ENCODE data around the gene MIEF2. TPM values are rescaled to one million over a fixed set of nuclear protein-coding genes. Genes with fewer than 3 reads are reported as not detected.

Gene MIEF2
- total and polyA plus RNA-seq, 12 donors: 18.9 to 43.4 (median 31.4) TPM

DNA sequence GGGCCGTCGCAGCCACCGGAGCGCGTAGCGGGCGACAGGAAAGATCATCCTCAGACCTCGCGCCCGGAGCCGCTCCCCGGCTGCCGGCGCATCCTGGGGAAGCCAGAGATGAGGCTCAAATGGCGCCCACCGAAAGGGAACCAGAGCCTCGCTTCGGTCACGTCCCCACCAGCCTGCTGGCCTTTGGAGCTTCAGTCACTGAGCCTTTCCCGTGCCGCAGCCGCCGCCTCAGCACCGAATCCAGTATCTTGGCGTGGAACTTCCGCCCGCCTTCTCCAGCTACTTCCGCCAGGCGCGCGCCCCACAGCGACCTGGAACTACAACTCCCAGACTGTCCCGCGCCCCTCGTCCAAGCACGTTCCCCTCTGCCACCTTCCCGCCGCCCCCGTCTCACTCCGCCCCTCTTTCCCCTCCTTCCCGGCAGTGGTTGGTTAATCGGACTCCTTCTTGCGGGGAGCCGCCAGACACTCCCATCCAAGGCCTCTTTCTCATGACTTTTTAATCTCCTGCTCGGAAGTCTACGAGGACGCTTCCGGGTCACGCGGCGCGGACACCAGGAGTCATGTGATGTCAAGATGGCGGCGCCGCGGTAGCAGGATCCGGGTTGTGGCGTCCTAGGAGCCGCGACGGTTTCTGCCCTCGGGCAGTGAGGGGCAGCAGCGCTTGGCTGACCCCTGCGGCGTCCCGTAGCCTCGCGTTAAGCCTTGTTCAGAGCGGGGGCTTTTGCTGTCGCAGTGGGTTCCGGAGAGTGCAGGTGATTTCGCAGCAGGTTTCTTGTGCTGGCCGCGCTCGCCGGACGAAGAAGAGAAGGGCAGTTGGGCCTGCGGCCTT is 54.5 kb downstream of the MIEF2 start, which contains the start of the genes SMCR8 and TOP3A:
Gene SMCR8 (plus strand): TSS at position 563 of the 831 bp plus-strand sequence. CDS start 497 bp downstream, outside the sequence.
Gene TOP3A (minus strand): TSS at position 264 of the 831 bp plus-strand sequence. CDS start 216 bp downstream, at position 48.
- TF ChIP-seq, protein P1, sequence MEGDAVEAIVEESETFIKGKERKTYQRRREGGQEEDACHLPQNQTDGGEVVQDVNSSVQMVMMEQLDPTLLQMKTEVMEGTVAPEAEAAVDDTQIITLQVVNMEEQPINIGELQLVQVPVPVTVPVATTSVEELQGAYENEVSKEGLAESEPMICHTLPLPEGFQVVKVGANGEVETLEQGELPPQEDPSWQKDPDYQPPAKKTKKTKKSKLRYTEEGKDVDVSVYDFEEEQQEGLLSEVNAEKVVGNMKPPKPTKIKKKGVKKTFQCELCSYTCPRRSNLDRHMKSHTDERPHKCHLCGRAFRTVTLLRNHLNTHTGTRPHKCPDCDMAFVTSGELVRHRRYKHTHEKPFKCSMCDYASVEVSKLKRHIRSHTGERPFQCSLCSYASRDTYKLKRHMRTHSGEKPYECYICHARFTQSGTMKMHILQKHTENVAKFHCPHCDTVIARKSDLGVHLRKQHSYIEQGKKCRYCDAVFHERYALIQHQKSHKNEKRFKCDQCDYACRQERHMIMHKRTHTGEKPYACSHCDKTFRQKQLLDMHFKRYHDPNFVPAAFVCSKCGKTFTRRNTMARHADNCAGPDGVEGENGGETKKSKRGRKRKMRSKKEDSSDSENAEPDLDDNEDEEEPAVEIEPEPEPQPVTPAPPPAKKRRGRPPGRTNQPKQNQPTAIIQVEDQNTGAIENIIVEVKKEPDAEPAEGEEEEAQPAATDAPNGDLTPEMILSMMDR (IDR thresholded peaks at IDR 0.05): no peak
- Histone ChIP-seq H3K36me3 (peaks cover 0 to 60% (median 0%) of the 10 kb centered on the region in 9 donors), H3K4me3 (peak within 1 kb of the TSS; percentile 78 to 100 (median 90)), H3K27ac (peak within 1 kb of the TSS; percentile 62 to 95 (median 86)), H3K9me3 (no peaks in the 10 kb centered on the region), H3K27me3 (no peaks in the 10 kb centered on the region), H3K4me1 (peaks cover 33 to 77% (median 67%) of the 10 kb centered on the region in 9 donors)
- ATAC-seq (peak; percentile 97 to 99 (median 98)), DNase-seq (peak; percentile 97 to 99)
- WGBS, 2 donors: 0% methylated on average over 78 of the region's 78 CpGs
- intact Hi-C loops (cut with DNase I): loop anchor here in 9 of 10 donors (2.0 to 10.0 kb wide), 7 partner anchors 48 to 110 kb away; partner anchors contain the start of genes LLGL1 (in 3 of the 9), SHMT1 (in 2 of the 9), FLII (in 1 of the 9) and MIEF2 (in 1 of the 9)

DNA sequence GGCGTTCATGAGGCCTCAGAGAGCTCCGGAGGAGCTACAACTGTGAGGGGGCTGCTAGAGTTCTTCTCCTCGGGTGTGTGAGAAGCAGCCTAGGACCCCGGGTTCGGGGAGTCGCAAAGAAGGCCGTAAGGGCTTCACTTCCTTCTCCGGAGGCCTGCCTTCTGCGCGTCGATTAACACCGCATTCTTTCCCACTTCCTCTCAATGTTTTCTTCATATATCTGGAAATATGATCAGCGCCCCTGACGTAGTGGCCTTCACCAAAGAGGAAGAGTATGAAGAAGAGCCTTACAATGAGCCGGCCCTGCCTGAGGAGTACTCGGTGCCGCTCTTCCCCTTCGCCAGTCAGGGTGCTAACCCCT is 55.1 kb downstream of the MIEF2 start:
- DNase-seq: no peak
- peaks cover 0 to 55% (median 0%) of the 10 kb centered on the region in 9 donors for H3K36me3 ChIP-seq
- H3K27me3 ChIP-seq: no peaks in the 10 kb centered on the region
- H3K27ac ChIP-seq: peak overlapping the region; percentile 62 to 95 (median 86)
- H3K4me1 ChIP-seq: peaks cover 33 to 83% (median 73%) of the 10 kb centered on the region in 9 donors
- WGBS, 2 donors: 7 to 9% methylated on average over 18 of the region's 18 CpGs
- TF ChIP-seq, protein P1 (IDR thresholded peaks at IDR 0.05): no peak
- H3K9me3 ChIP-seq: no peaks in the 10 kb centered on the region
- peak overlapping the region; percentile 78 to 100 (median 90) for H3K4me3 ChIP-seq
- intact Hi-C loops (cut with DNase I): loop anchor here in 7 of 10 donors (2.0 to 10.0 kb wide), 6 partner anchors 47 to 111 kb away; partner anchors contain the start of genes LLGL1 (in 3 of the 7), SHMT1 (in 2 of the 7) and MIEF2 (in 1 of the 7)
- peak in 4 of 8 donors; percentile 1 to 2 (median 2) for ATAC-seq

DNA sequence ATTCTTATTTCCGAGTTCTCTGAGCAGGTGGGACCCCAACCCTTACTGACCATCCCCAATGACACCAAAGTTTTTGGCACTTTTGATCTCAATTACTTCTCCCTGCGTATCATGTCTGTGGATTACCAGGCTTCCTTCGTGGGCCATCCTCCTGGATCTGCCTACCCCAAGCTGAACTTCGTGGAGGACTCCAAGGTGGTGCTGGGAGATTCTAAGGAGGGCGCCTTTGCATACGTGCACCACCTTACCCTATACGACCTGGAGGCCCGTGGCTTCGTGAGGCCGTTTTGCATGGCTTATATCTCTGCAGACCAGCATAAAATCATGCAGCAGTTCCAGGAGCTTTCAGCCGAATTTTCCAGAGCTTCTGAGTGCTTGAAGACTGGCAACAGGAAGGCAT is 55.5 kb downstream of the MIEF2 start:
- intact Hi-C loops (cut with DNase I): loop anchor here in 7 of 10 donors (2.0 to 10.0 kb wide), 6 partner anchors 47 to 111 kb away; partner anchors contain the start of genes LLGL1 (in 3 of the 7), SHMT1 (in 2 of the 7) and MIEF2 (in 1 of the 7)
- Histone ChIP-seq H3K27ac (peak overlapping the region in 9 of 10 donors; percentile 85 to 95 (median 87)), H3K4me1 (peaks cover 33 to 85% (median 74%) of the 10 kb centered on the region in 9 donors), H3K36me3 (peaks cover 0 to 58% (median 0%) of the 10 kb centered on the region in 9 donors), H3K27me3 (no peaks in the 10 kb centered on the region), H3K9me3 (no peaks in the 10 kb centered on the region), H3K4me3 (peak overlapping the region; percentile 78 to 100 (median 90))
- 63 to 70% methylated on average over 11 of the region's 11 CpGs for WGBS, 2 donors
- TF ChIP-seq, protein P1 (IDR thresholded peaks at IDR 0.05): no peak
- ATAC-seq: no peak
- DNase-seq: no peak

Other genes starting within 250 kb of the MIEF2 start
- gene ATPAF2, start 221.5 kb upstream of the MIEF2 start, total RNA-seq: 10 to 100 TPM; 32.6 to 43.5 (median 37.4) TPM
- 10 to 100 TPM; 21.5 to 55.8 TPM for gene ATPAF2, start 221.5 kb upstream of the MIEF2 start, polyA plus RNA-seq
- gene GID4, start 221.3 kb upstream of the MIEF2 start, total RNA-seq: 10 to 100 TPM; 14.6 to 23.7 (median 17.3) TPM
- 1 to 10 TPM; 7.0 to 9.5 TPM for gene GID4, start 221.3 kb upstream of the MIEF2 start, polyA plus RNA-seq
- 10 to 100 TPM; 18.1 to 23.3 (median 20.9) TPM for gene DRG2, start 172.7 kb upstream of the MIEF2 start, total RNA-seq
- gene DRG2, start 172.7 kb upstream of the MIEF2 start, polyA plus RNA-seq: 10 to 100 TPM; 28.4 to 44.3 TPM
- under 1 TPM in 7 of 10 donors, not detected in 3; 0.11 to 0.58 (median 0.26) TPM for gene MYO15A, start 151.9 kb upstream of the MIEF2 start, total RNA-seq
- 1 to 10 TPM in 1 of 2 donors, under 1 TPM in 1; 0.35 to 1.2 TPM for gene MYO15A, start 151.9 kb upstream of the MIEF2 start, polyA plus RNA-seq
- 100 to 1,000 TPM; 163 to 208 (median 194) TPM for gene ALKBH5, start 76.8 kb upstream of the MIEF2 start, total RNA-seq
- 10 to 100 TPM; 72.6 to 80.3 TPM for gene ALKBH5, start 76.8 kb upstream of the MIEF2 start, polyA plus RNA-seq
- gene LLGL1, start 35.0 kb upstream of the MIEF2 start, total RNA-seq: 10 to 100 TPM in 1 of 10 donors, 1 to 10 TPM in 9; 7.2 to 12.4 (median 9.1) TPM
- gene LLGL1, start 35.0 kb upstream of the MIEF2 start, polyA plus RNA-seq: 1 to 10 TPM; 5.8 to 5.9 TPM
- 100 to 1,000 TPM; 207 to 356 (median 281) TPM for gene FLII, start 1.9 kb upstream of the MIEF2 start, total RNA-seq
- gene FLII, start 1.9 kb upstream of the MIEF2 start, polyA plus RNA-seq: 100 to 1,000 TPM; 366 to 469 TPM
- 10 to 100 TPM in 9 of 10 donors, 1 to 10 TPM in 1; 8.2 to 15.6 (median 13.2) TPM for gene TOP3A, start 54.3 kb downstream of the MIEF2 start, total RNA-seq
- gene TOP3A, start 54.3 kb downstream of the MIEF2 start, polyA plus RNA-seq: 10 to 100 TPM in 1 of 2 donors, 1 to 10 TPM in 1; 8.5 to 10.8 TPM
- gene SMCR8, start 54.6 kb downstream of the MIEF2 start, total RNA-seq: 10 to 100 TPM in 9 of 10 donors, 1 to 10 TPM in 1; 9.5 to 15.7 (median 12.0) TPM
- 1 to 10 TPM; 2.1 to 2.4 TPM for gene SMCR8, start 54.6 kb downstream of the MIEF2 start, polyA plus RNA-seq
- gene SHMT1, start 102.9 kb downstream of the MIEF2 start, total RNA-seq: 10 to 100 TPM in 1 of 10 donors, 1 to 10 TPM in 9; 2.7 to 11.6 (median 4.9) TPM
- gene SHMT1, start 102.9 kb downstream of the MIEF2 start, polyA plus RNA-seq: 1 to 10 TPM; 7.3 to 8.4 TPM
- gene EVPLL, start 117.1 kb downstream of the MIEF2 start, total RNA-seq: not detected
- gene EVPLL, start 117.1 kb downstream of the MIEF2 start, polyA plus RNA-seq: under 1 TPM in 1 of 2 donors, not detected in 1; 0.03 TPM
- gene LGALS9C, start 216.1 kb downstream of the MIEF2 start, total RNA-seq: under 1 TPM in 1 of 10 donors, not detected in 9; 0.18 TPM
- not detected for gene LGALS9C, start 216.1 kb downstream of the MIEF2 start, polyA plus RNA-seq

Measured in heart right ventricle (tissue), 16 donors.